Measurements from ENCODE around the gene CISD3.

- TF ChIP-seq CTCF (conservative IDR thresholded peaks at IDR 0.05; ENCODE audit: low read depth in 2 of 2) (no peak), EZH2phosphoT487 (IDR thresholded peaks at IDR 0.05; ENCODE audit: unreplicated experiment) (no peak), EZH2 (IDR thresholded peaks at IDR 0.05; ENCODE audit: low read depth, unreplicated experiment) (no peak), ZNF331 (CRISPR knock-in tag; IDR thresholded peaks at IDR 0.05; ENCODE audit: low read depth) (no peak), REST (IDR thresholded peaks at IDR 0.05; ENCODE audit: unreplicated experiment) (no peak), STAT1 (IDR thresholded peaks at IDR 0.05; ENCODE audit: unreplicated experiment) (no peak)
Measured at GRCh38 chr17:38724337-38724988, 5.7 kb upstream of the CISD3 start.
